ENCODE data around the gene GLO1.

DNA sequence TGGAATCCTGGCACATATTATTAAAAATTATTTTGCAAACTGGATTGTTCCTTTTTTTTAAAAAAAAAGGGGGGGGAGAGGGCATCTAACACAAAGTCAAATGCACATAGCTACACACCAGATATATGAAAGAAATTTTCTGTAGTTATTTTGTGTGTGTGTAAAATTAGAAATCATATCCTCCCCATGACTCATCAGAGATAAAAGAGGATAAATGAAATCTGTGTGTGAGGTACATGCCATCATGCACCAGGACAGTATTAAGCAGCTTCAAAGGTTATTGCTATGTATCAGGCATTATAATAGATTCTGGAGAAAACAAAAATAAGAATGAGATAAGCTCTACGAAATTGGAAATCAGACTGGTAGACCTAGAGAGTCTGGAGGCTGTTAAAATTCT, 68.4 kb downstream of the GLO1 start:
- TF ChIP-seq, protein P1, sequence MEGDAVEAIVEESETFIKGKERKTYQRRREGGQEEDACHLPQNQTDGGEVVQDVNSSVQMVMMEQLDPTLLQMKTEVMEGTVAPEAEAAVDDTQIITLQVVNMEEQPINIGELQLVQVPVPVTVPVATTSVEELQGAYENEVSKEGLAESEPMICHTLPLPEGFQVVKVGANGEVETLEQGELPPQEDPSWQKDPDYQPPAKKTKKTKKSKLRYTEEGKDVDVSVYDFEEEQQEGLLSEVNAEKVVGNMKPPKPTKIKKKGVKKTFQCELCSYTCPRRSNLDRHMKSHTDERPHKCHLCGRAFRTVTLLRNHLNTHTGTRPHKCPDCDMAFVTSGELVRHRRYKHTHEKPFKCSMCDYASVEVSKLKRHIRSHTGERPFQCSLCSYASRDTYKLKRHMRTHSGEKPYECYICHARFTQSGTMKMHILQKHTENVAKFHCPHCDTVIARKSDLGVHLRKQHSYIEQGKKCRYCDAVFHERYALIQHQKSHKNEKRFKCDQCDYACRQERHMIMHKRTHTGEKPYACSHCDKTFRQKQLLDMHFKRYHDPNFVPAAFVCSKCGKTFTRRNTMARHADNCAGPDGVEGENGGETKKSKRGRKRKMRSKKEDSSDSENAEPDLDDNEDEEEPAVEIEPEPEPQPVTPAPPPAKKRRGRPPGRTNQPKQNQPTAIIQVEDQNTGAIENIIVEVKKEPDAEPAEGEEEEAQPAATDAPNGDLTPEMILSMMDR (IDR thresholded peaks at IDR 0.05; ENCODE audit: insufficient read depth, low read length): no peak
- TF ChIP-seq, protein P2, sequence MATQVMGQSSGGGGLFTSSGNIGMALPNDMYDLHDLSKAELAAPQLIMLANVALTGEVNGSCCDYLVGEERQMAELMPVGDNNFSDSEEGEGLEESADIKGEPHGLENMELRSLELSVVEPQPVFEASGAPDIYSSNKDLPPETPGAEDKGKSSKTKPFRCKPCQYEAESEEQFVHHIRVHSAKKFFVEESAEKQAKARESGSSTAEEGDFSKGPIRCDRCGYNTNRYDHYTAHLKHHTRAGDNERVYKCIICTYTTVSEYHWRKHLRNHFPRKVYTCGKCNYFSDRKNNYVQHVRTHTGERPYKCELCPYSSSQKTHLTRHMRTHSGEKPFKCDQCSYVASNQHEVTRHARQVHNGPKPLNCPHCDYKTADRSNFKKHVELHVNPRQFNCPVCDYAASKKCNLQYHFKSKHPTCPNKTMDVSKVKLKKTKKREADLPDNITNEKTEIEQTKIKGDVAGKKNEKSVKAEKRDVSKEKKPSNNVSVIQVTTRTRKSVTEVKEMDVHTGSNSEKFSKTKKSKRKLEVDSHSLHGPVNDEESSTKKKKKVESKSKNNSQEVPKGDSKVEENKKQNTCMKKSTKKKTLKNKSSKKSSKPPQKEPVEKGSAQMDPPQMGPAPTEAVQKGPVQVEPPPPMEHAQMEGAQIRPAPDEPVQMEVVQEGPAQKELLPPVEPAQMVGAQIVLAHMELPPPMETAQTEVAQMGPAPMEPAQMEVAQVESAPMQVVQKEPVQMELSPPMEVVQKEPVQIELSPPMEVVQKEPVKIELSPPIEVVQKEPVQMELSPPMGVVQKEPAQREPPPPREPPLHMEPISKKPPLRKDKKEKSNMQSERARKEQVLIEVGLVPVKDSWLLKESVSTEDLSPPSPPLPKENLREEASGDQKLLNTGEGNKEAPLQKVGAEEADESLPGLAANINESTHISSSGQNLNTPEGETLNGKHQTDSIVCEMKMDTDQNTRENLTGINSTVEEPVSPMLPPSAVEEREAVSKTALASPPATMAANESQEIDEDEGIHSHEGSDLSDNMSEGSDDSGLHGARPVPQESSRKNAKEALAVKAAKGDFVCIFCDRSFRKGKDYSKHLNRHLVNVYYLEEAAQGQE (IDR thresholded peaks at IDR 0.05; ENCODE audit: insufficient replicate concordance, low read depth): no peak
- no peak for TF ChIP-seq POLR2AphosphoS5 (IDR thresholded peaks at IDR 0.05; ENCODE audit: low read depth)
